CD8-positive, alpha-beta memory T cell (primary cell): ENCODE measurements around the gene NFIB. TPM values are rescaled to one million over a fixed set of nuclear protein-coding genes. Genes with fewer than 3 reads are reported as not detected.

ENCODE experiments used
- CTCF ChIA-PET: fragments of 350-600 bp; sonication (Branson Sonifier 250); formaldehyde crosslinking; loops from one replicate; lab custom pipeline; 2021; ENCODE audit warnings: antibody characterized with exemption; lab: Charles Lee
- POLR2A ChIA-PET: fragments of 350-600 bp; sonication (Branson Sonifier 250); formaldehyde crosslinking; loops from one replicate; lab custom pipeline; 2021; ENCODE audit warnings: antibody characterized with exemption; lab: Charles Lee
- DNase-seq, 5 donors: peaks; one replicate each; pipeline versions ENCODE4 v3.0.0 to v3.0.0-alpha.2; 2020 to 2022; ENCODE audit warnings: mixed read lengths in 1 of 5
- H3K27ac ChIP-seq: one replicate; pipeline ENCODE4 v1.7.0; 2013; ENCODE audit warnings: low read depth, mild to moderate bottlenecking, low read length, moderate library complexity
- H3K27me3 ChIP-seq: 2 replicates; pipeline ENCODE4 v1.7.0; 2013; ENCODE audit warnings: low read length, mild to moderate bottlenecking; ENCODE audit not compliant: insufficient read depth, poor library complexity, severe bottlenecking
- H3K36me3 ChIP-seq: 2 replicates; pipeline ENCODE4 v1.7.0; 2013; ENCODE audit warnings: mild to moderate bottlenecking, low read length, moderate library complexity; ENCODE audit not compliant: insufficient read depth
- H3K4me1 ChIP-seq: 2 replicates; pipeline ENCODE4 v1.7.0; 2013; ENCODE audit warnings: mild to moderate bottlenecking, low read length, moderate library complexity; ENCODE audit not compliant: insufficient read depth
- H3K4me3 ChIP-seq: 2 replicates; pipeline ENCODE4 v1.7.0; 2013; ENCODE audit warnings: mild to moderate bottlenecking, low read length
- H3K9me3 ChIP-seq: 2 replicates; pipeline ENCODE4 v1.7.0; 2013; ENCODE audit warnings: mild to moderate bottlenecking, low read length
- H3K27ac Mint-ChIP-seq, 8 donors: one replicate each; pipeline ENCODE4 v1.8.0; 2020 to 2021; ENCODE audit warnings: mixed read lengths in 8 of 8, mild to moderate bottlenecking in 6 of 8, inconsistent platforms in 3 of 8, moderate library complexity in 3 of 8
- H3K27me3 Mint-ChIP-seq, 2 donors: one replicate each; pipeline ENCODE4 v1.8.0; 2020 to 2021; ENCODE audit warnings: mixed read lengths in 2 of 2, mild to moderate bottlenecking in 1 of 2, moderate library complexity in 1 of 2
- H3K36me3 Mint-ChIP-seq, 3 donors: one replicate each; pipeline ENCODE4 v1.8.0; 2020 to 2021; ENCODE audit warnings: mixed read lengths in 3 of 3, inconsistent platforms in 1 of 3, mild to moderate bottlenecking in 1 of 3
- H3K4me1 Mint-ChIP-seq, 3 donors: one replicate each; pipeline ENCODE4 v1.8.0; 2020 to 2021; ENCODE audit warnings: mixed read lengths in 3 of 3, inconsistent platforms in 1 of 3, mild to moderate bottlenecking in 1 of 3
- H3K4me3 Mint-ChIP-seq, 7 donors: one replicate each; pipeline ENCODE4 v1.8.0; 2020 to 2021; ENCODE audit warnings: mixed read lengths in 7 of 7, mild to moderate bottlenecking in 6 of 7, moderate library complexity in 4 of 7, inconsistent platforms in 2 of 7
- H3K9me3 Mint-ChIP-seq, 5 donors: one replicate each; pipeline ENCODE4 v1.8.0; 2020 to 2022; ENCODE audit warnings: mixed read lengths in 5 of 5, mild to moderate bottlenecking in 3 of 5, moderate library complexity in 2 of 5, inconsistent platforms in 1 of 5
- polyA plus RNA-seq: library from polyadenylated mRNA; unstranded; fragments of 300-500 nt; fragmentation: Illumina TruSeq; gene quantifications from one replicate; pipeline ENCODE4 v1.2.3, GENCODE V29; 2021
- total RNA-seq, 2 experiments: library from RNA; stranded (reverse); gene quantifications; one replicate each; pipeline ENCODE4 v1.2.3, GENCODE V29; 2021

Gene NFIB
- total and polyA plus RNA-seq, 3 experiments from 2014 or later, result not detected

DNA sequence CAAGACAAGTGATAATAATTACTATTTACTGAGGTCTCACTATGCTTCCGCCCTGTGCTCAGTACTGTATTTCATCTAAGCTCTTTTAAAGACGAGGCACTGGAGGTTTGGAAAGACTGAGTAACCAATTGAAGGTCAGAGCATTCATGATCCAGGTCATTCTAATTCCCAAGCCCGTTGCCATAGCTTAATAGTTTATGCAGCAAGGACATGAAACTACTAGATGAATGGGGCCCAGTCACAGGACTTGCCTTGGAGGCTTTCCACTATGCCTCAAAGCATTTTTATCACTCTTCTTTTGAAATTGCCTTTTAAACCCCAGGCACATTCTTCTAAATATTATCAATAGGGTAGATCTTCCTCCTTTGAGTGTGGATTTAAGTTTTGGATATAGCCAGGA, 17.2 kb upstream of the NFIB start:
- Mint-ChIP-seq H3K36me3 (no peaks in the 10 kb centered on the region), H3K9me3 (no peaks in the 10 kb centered on the region), H3K27ac (no peak overlapping the region), H3K4me3 (no peak overlapping the region), H3K27me3 (peaks cover 7 to 48% of the 10 kb centered on the region in 2 donors), H3K4me1 (no peaks in the 10 kb centered on the region)
- no peak for DNase-seq
- Histone ChIP-seq H3K27me3 (peaks cover 3% of the 10 kb centered on the region), H3K36me3 (no peaks in the 10 kb centered on the region), H3K9me3 (no peaks in the 10 kb centered on the region), H3K4me1 (no peaks in the 10 kb centered on the region), H3K27ac (no peak overlapping the region), H3K4me3 (no peak overlapping the region)
- CTCF ChIA-PET, result no interaction called here
- POLR2A ChIA-PET, result no interaction called here

DNA sequence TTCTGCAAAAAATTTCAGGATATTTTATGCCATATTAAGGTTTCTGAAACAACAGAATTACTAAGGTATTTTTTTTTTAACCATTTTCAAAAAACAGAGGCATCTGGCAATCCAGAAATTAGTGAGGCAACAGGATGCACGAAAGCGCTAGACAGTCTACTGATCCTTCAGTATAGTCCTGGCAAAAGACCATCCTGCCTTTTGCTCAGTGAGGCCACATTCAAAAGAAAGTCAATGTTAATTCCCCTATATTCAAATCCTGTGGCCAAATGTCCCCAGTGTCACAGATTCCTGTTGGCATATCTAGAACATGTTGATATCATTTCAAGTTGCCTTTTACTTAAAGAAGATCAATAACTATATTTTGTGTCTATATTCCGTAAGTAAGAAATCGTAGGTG, 13.1 kb upstream of the NFIB start:
- peaks cover 7% of the 10 kb centered on the region for H3K4me1 ChIP-seq
- no peak overlapping the region for H3K4me3 ChIP-seq
- DNase-seq, result no peak
- ChIA-PET CTCF (no interaction called here), POLR2A (no interaction called here)
- H3K36me3 Mint-ChIP-seq, result no peaks in the 10 kb centered on the region
- peaks cover 5 to 23% of the 10 kb centered on the region in 2 donors for H3K27me3 Mint-ChIP-seq
- H3K9me3 Mint-ChIP-seq, result no peaks in the 10 kb centered on the region
- H3K27ac Mint-ChIP-seq, result no peak overlapping the region
- no peaks in the 10 kb centered on the region for H3K9me3 ChIP-seq
- H3K36me3 ChIP-seq, result no peaks in the 10 kb centered on the region
- peaks cover 6 to 9% (median 9%) of the 10 kb centered on the region in 3 donors for H3K4me1 Mint-ChIP-seq
- no peak overlapping the region for H3K27ac ChIP-seq
- peaks cover 3% of the 10 kb centered on the region for H3K27me3 ChIP-seq
- no peak overlapping the region for H3K4me3 Mint-ChIP-seq

- Histone ChIP-seq H3K4me1 (peaks cover 7% of the 10 kb centered on the region), H3K27me3 (peaks cover 3% of the 10 kb centered on the region), H3K27ac (no peak overlapping the region), H3K9me3 (no peaks in the 10 kb centered on the region), H3K4me3 (no peak overlapping the region), H3K36me3 (no peaks in the 10 kb centered on the region)
- no peak for DNase-seq
- ChIA-PET CTCF (no interaction called here), POLR2A (no interaction called here)
- Mint-ChIP-seq H3K27me3 (peaks cover 5 to 24% of the 10 kb centered on the region in 2 donors), H3K36me3 (no peaks in the 10 kb centered on the region), H3K27ac (no peak overlapping the region), H3K4me3 (no peak overlapping the region), H3K4me1 (peaks cover 13 to 16% (median 16%) of the 10 kb centered on the region in 3 donors), H3K9me3 (no peaks in the 10 kb centered on the region)
These were observed 12.4 kb upstream of the NFIB start for GRCh38 chr9:14326264-14326826.

- peaks cover 7% of the 10 kb centered on the region for H3K4me1 ChIP-seq
- Mint-ChIP-seq H3K27me3 (peaks cover 5 to 18% of the 10 kb centered on the region in 2 donors), H3K36me3 (no peaks in the 10 kb centered on the region), H3K4me1 (peaks cover 18 to 28% (median 26%) of the 10 kb centered on the region in 3 donors), H3K9me3 (no peaks in the 10 kb centered on the region), H3K27ac (no peak overlapping the region), H3K4me3 (no peak overlapping the region)
- H3K4me3 ChIP-seq, result no peak overlapping the region
- ChIA-PET CTCF (no interaction called here), POLR2A (no interaction called here)
- DNase-seq, result no peak
- no peaks in the 10 kb centered on the region for H3K36me3 ChIP-seq
- no peaks in the 10 kb centered on the region for H3K9me3 ChIP-seq
- peaks cover 3% of the 10 kb centered on the region for H3K27me3 ChIP-seq
- no peak overlapping the region for H3K27ac ChIP-seq
These were observed 11.2 kb upstream of the NFIB start for GRCh38 chr9:14325147-14325546.

- ChIA-PET CTCF (no interaction called here), POLR2A (no interaction called here)
- Mint-ChIP-seq H3K27ac (no peak overlapping the region), H3K4me3 (peak overlapping the region in 4 of 7 donors; percentile 6 to 91 (median 50)), H3K9me3 (no peaks in the 10 kb centered on the region), H3K36me3 (no peaks in the 10 kb centered on the region), H3K27me3 (peaks cover 5 to 17% of the 10 kb centered on the region in 2 donors), H3K4me1 (peaks cover 18 to 29% (median 26%) of the 10 kb centered on the region in 3 donors)
- Histone ChIP-seq H3K27ac (no peak overlapping the region), H3K4me1 (peaks cover 7% of the 10 kb centered on the region), H3K4me3 (no peak overlapping the region), H3K27me3 (peaks cover 3% of the 10 kb centered on the region), H3K9me3 (no peaks in the 10 kb centered on the region), H3K36me3 (no peaks in the 10 kb centered on the region)
- DNase-seq, result no peak
These were observed 10.2 kb upstream of the NFIB start for GRCh38 chr9:14323985-14324650.

DNA sequence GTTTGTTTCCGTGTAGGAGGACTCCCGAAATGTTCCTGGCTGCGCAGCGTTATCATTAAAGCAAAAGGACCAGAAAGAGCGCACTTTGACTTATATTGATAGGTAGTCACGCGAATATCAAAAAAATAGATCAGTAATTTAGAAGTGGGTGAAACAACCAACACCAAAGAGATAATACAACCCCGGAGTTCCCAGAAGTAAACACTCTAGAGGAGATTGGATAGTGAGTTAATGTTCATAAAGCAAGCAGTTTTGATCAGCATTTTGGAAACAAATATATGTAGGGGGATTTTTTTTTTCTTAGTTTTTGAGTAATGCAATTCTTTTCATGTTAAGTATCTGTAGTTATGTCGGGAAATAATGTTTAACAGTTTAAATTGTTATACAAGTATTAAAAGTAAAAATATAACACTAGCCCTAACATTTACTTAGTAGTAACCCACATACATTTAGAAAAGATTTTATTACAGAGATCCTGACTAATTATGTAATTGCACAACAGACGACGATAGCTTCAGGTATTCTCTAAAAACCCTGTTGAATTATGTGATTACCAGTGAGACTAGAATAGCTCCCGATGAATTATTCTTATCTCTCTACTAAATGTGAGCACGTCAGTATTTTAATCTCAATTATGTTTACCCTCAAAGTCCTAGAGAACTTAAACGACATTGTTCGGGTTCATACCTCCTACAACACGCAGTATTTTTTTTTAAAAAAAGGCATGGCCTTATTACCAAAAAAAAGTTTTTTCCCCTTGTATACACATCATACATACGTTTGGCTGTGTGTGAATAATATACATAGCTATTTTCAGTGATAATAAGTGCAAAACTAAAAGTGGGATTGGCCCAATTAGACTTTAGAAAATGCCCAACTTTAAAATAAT, 9.4 kb upstream of the NFIB start:
- Mint-ChIP-seq H3K27me3 (peaks cover 7 to 15% of the 10 kb centered on the region in 2 donors), H3K4me1 (peaks cover 18 to 29% (median 26%) of the 10 kb centered on the region in 3 donors), H3K36me3 (no peaks in the 10 kb centered on the region), H3K27ac (peak overlapping the region in 6 of 8 donors; percentile 2 to 70 (median 46)), H3K4me3 (peak overlapping the region; percentile 74 to 92 (median 89)), H3K9me3 (no peaks in the 10 kb centered on the region)
- H3K27me3 ChIP-seq, result no peaks in the 10 kb centered on the region
- DNase-seq, result no peak
- no peaks in the 10 kb centered on the region for H3K36me3 ChIP-seq
- peak overlapping the region; percentile 49 for H3K4me3 ChIP-seq
- ChIA-PET CTCF (no interaction called here), POLR2A (no interaction called here)
- peak overlapping the region; percentile 48 for H3K27ac ChIP-seq
- peaks cover 7% of the 10 kb centered on the region for H3K4me1 ChIP-seq
- H3K9me3 ChIP-seq, result no peaks in the 10 kb centered on the region

DNA sequence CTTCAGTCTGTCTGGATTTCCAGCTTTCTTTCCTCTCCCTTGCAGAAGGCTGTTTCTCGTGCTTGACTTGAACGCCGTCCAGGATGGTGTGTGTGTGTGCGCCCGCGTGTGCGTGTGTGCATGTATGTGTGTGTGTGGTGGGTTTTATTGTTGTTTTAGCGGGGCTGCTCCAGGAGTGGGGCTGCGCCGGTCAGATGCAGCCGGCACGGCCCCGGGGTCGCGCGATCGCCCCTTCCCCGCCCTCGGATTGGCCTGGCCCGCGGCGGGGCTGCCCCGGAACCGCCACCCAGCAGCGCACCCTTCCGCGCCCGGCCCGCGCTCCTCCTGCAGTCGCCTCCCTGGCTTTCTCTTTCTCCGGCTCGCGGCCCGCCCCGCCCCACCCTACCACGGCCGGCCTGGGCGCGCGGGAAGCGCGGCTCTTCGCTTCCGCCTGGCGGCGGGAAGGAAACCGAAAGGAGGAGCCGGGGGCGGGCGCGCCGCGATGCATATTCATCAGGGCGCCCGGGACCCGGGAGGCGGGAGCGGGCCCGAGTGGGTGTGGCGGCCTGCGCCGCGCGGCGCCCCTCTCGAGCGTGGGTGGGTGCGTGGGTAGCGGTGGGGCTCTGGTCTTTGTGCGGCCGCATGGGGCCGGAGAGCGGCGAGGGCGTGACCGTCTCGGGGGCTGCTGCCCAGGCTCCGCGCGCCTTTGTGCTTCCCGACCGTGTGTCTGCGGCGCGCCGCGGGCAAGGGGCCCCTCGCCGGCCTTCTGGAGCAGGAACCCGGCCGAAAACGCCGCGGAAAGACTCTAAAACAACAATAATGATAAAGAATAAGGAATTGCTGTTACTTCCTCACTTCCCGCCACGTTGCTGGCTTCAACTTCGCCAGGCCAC, 8.5 kb upstream of the NFIB start:
- peaks cover 12 to 22% of the 10 kb centered on the region in 2 donors for H3K27me3 Mint-ChIP-seq

More for the DNA sequence above, 8.5 kb upstream of the NFIB start:
- Mint-ChIP-seq H3K4me3 (peak overlapping the region; percentile 74 to 92 (median 91)), H3K36me3 (no peaks in the 10 kb centered on the region), H3K9me3 (no peaks in the 10 kb centered on the region), H3K4me1 (peaks cover 18 to 35% (median 27%) of the 10 kb centered on the region in 3 donors), H3K27ac (peak overlapping the region in 6 of 8 donors; percentile 25 to 93 (median 72))
- H3K27ac ChIP-seq, result peak overlapping the region; percentile 48
- H3K36me3 ChIP-seq, result no peaks in the 10 kb centered on the region
- ChIA-PET CTCF (no interaction called here), POLR2A (no interaction called here)
- H3K27me3 ChIP-seq, result no peaks in the 10 kb centered on the region
- no peaks in the 10 kb centered on the region for H3K9me3 ChIP-seq
- peak; percentile 44 to 70 (median 67) for DNase-seq
- peak overlapping the region; percentile 49 for H3K4me3 ChIP-seq
- H3K4me1 ChIP-seq, result peaks cover 7% of the 10 kb centered on the region
